Kidney (tissue), 14 donors: Measurements from ENCODE around the gene STMN1. TPM values are rescaled to one million over a fixed set of nuclear protein-coding genes. Genes with fewer than 3 reads are reported as not detected.

ENCODE experiments used
- DNase-seq, 5 donors: peaks; one replicate each; pipeline ENCODE4 v3.0.0-alpha.2; 2013 to 2020
- FAIRE-seq: peaks from 2 replicates; lab custom pipeline; 2012; peaks lifted over from hg19 to GRCh38; lab: Jason Lieb, UNC
- H3K27ac ChIP-seq, 2 donors: one replicate each; pipeline ENCODE4 v1.7.0; 2013; ENCODE audit warnings: low read depth in 2 of 2, low read length in 2 of 2, inconsistent platforms in 1 of 2
- H3K27me3 ChIP-seq: one replicate; pipeline ENCODE4 v1.7.1; 2013; ENCODE audit warnings: low read length, inconsistent platforms; ENCODE audit not compliant: control insufficient read depth, insufficient read depth
- H3K36me3 ChIP-seq, 3 donors: one replicate each; pipeline versions ENCODE4 v1.7.0 to v1.7.1; 2013; ENCODE audit warnings: low read length in 3 of 3, control low read depth in 1 of 3, inconsistent platforms in 1 of 3; ENCODE audit not compliant: insufficient read depth in 3 of 3, control insufficient read depth in 2 of 3
- H3K4me1 ChIP-seq, 3 donors: one replicate each; pipeline versions ENCODE4 v1.7.0 to v1.7.1; 2013; ENCODE audit warnings: low read length in 3 of 3, inconsistent platforms in 1 of 3, low read depth in 1 of 3; ENCODE audit not compliant: control insufficient read depth in 2 of 3, insufficient read depth in 2 of 3
- H3K4me3 ChIP-seq, 3 donors: one replicate each; pipeline versions ENCODE4 v1.7.0 to v1.8.1; 2013; ENCODE audit warnings: low read length in 3 of 3, control low read depth in 1 of 3, inconsistent platforms in 1 of 3
- H3K9ac ChIP-seq, 3 donors: one replicate each; pipeline versions ENCODE4 v1.7.0 to v1.7.1; 2013; ENCODE audit warnings: low read length in 3 of 3, control low read depth in 1 of 3, inconsistent platforms in 1 of 3
- H3K9me3 ChIP-seq, 3 donors: one replicate each; pipeline versions ENCODE4 v1.7.0 to v1.7.1; 2013; ENCODE audit warnings: low read length in 3 of 3, control low read depth in 1 of 3, inconsistent platforms in 1 of 3; ENCODE audit not compliant: control insufficient read depth in 2 of 3, insufficient read depth in 1 of 3
- CTCF ChIP-seq: IDR thresholded peaks from 3 replicates; pipeline ENCODE4 v1.5.1; 2012; ENCODE audit warnings: mild to moderate bottlenecking, moderate library complexity, borderline replicate concordance; ENCODE audit not compliant: insufficient read depth; ENCODE audit errors: extremely low read depth
- intact Hi-C: fragments of 100-400 bp; cut with DNase I; formaldehyde crosslinking; loops from one replicate; pipeline ENCODE4 v1.11.1; 2022
- polyA plus RNA-seq: library from polyadenylated mRNA; stranded (reverse); fragments of 350-450 nt; fragmentation: Illumina TruSeq; extraction: RNeasy Lipid Tissue Mini Kit (QIAGEN cat#74804); gene quantifications from one replicate; pipeline ENCODE4 v1.2.3, GENCODE V29; 2014; ENCODE audit warnings: low read depth, low replicate concordance; ENCODE audit not compliant: insufficient read depth
- total RNA-seq: library from RNA; stranded (reverse); fragmentation: NEBNext Ultra II Directional; extraction: Animal tissue kit (Norgen Biotek cat#: 25700); gene quantifications from one replicate; pipeline ENCODE4 v1.2.1, GENCODE V29; 2021
- donor health status: control.
- donor health status: control.
- donor health status: control.
- donor health status: control.
- donor health status: control.
- donor health status: DM: yes; HTN: yes; CAD: no.
- donor health status: Normal renal cell carcinoma (clear cell type).

STMN1 gene
- total and polyA plus RNA-seq, 2 donors from 2014 or later = 50.4 to 101 TPM

GRCh38 chr1:25918615-25919014 lies 12.4 kb upstream of the STMN1 start:
- FAIRE-seq = no peak

GRCh38 chr1:25917996-25918395 lies 11.8 kb upstream of the STMN1 start:
- Histone ChIP-seq H3K9me3 (no peaks in the 10 kb centered on the region), H3K27ac (no peak overlapping the region), H3K4me3 (no peak overlapping the region), H3K36me3 (no peaks in the 10 kb centered on the region), H3K4me1 (peaks cover 0 to 2% (median 0%) of the 10 kb centered on the region in 3 donors), H3K9ac (no peak overlapping the region), H3K27me3 (no peaks in the 10 kb centered on the region)
- no peak for TF ChIP-seq CTCF
- FAIRE-seq = no peak
- intact Hi-C loops = no loop called here
- DNase-seq = peak in 3 of 5 donors; percentile 29 to 65 (median 33)

More at GRCh38 chr1:25918615-25919014, 12.4 kb upstream of the STMN1 start:
- Histone ChIP-seq H3K4me3 (no peak overlapping the region), H3K27me3 (no peaks in the 10 kb centered on the region), H3K9me3 (no peaks in the 10 kb centered on the region), H3K36me3 (no peaks in the 10 kb centered on the region), H3K27ac (no peak overlapping the region), H3K4me1 (peaks cover 0 to 2% (median 0%) of the 10 kb centered on the region in 3 donors), H3K9ac (no peak overlapping the region)
- TF ChIP-seq CTCF = no peak
- DNase-seq = no peak
- intact Hi-C loops = no loop called here

- Histone ChIP-seq H3K9ac (no peak overlapping the region), H3K4me1 (no peaks in the 10 kb centered on the region), H3K27me3 (no peaks in the 10 kb centered on the region), H3K36me3 (no peaks in the 10 kb centered on the region), H3K27ac (no peak overlapping the region), H3K4me3 (no peak overlapping the region), H3K9me3 (no peaks in the 10 kb centered on the region)
- DNase-seq = no peak
- no peak for FAIRE-seq
- intact Hi-C loops = no loop called here
- no peak for TF ChIP-seq CTCF
Measured at GRCh38 chr1:25916460-25916859, 10.2 kb upstream of the STMN1 start.
